ENCODE data around the gene DYNC2H1.
"Not testable (repeated sequence)": the region's sequence is repeated elsewhere in the genome, so short reads cannot be mapped to it uniquely, and the experiment has no call there.

The DYNC2H1 gene

DNA sequence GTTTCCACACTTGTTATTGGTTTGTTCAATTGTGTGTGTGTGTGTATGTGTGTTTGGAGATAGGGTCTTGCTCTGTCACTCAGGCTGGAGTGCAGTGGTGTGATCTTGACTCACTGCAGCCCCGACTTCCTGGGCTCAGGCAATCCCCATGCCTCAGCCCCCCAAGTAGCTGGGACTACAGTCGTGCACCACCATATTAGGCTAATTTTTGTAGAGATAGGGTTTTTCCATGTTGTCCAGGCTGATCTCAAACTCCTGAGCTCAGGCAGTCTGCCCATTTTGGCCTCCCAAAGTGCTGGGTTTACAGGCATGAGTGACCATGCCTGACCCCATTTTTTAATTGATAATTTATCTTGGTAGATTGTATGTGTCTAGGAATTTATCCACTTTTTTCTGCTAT lies 263.7 kb downstream of the DYNC2H1 start:
- FAIRE-seq = no peak

DNA sequence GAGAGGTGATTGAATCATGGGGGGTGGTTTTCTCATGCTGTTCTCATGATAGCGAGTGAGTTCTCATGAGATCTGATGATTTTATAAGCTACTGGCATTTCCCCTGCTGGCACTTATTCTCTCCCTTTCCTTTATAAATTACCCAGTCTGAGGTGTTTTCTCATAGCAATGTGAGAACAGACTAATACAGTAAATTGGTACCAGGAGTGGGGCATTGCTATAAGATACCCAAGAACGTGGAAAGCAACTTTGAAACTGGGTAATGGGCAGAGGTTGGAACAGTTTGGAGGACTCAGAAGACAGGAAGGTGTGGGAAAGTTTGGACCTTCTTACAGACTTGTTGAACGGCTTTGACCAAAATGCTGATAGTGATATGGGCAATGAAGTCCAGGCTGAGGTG lies 265.0 kb downstream of the DYNC2H1 start:
- FAIRE-seq = not testable (repeated sequence)

DNA sequence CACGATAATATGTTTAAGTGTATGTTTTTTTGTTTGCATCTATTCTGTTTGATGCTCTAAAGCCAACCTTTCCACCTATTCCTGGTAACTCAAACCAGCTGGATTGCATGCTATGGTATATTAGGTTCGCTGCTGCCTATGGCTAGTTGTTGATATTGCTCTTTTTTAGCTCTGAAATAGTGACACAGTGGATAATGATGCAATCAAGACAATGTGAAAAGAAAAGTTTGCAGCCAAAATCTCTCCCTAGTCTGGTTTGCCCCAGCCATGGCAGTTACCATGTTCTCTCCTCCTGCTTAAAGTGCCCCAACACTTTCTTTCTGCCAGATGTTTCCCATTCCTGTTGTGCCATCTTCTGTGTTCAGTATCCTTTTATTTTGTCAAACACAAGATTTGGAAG lies 269.7 kb downstream of the DYNC2H1 start:
- no peak for FAIRE-seq

GRCh38 chr11:103380031-103380430 lies 270.8 kb downstream of the DYNC2H1 start:
- FAIRE-seq = no peak

DNA sequence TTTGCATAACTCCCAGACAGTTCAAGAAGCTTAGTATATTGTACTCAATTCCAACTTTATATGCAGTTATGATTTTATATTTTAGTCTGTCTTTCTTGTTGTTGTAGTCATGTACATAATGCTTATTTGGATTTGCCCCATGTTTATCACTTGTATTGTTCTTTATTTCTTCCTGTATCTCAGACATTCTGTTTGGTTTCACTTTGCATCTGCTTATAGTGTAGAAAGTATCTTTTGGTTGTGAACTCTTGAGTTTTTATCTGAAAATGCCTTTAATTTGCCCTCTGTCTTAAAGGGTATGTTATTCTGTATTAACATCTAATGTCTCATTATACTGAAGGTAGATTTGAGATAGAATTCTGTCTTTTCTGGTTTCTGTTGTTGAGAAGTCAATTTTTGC lies 275.4 kb downstream of the DYNC2H1 start:
- no peak for FAIRE-seq

GRCh38 chr11:103395612-103396011 lies 286.4 kb downstream of the DYNC2H1 start:
- no peak for FAIRE-seq

DNA sequence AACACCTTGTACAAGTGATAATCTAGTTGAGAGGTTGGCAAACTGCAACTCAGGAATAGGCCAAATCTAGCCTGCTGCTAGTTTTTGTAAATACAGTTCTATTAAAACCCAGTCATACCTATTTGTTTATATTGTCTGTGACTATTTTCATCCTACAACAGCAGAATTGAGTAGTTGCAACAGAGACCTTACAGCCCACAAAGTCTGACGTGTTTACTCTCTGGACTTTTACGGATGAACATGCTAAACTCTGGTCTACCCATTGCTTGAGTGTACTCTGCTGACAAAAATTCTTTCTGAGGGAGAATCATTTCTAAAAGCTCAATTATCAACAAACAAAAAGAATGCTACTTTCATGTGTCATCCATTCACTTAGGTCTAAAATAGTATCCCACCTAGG lies 287.0 kb downstream of the DYNC2H1 start:
- FAIRE-seq = no peak

DNA sequence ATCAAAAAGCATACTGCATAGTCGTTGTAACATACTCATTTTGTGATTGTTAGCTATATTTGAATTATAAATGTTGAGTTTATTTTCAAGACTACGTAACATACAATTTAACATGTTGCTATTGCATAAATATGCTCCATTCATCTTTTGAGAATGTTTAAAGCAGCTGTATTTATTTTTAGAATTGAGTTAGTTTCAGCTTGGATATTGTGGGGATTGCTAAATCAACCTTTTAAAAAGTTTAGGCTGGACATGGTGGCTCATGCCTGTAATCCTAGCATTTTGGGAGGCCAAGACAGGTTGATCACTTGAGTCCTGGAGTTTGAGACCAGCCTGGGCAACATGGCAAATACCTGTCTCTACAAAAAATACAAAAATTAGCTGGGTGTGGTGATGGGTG lies 288.1 kb downstream of the DYNC2H1 start:
- no peak for FAIRE-seq

DNA sequence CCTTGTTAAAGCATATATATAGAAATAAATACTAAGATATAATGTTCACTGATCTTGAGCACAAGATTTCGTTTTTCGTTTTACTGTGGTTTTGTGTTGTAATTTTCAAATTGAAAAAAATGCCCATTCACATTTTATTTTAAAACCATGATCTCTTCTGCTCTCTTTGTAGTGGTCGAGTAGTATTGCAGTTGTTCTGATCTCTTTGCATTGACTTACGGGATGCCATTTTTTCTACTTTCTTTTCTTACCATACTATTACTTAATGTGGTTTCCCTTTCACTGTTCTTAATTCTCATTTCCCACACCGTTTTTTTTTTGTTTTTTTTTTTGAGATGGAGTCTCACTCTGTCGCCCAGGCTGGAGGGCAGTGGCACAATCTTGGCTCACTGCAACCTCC lies 289.6 kb downstream of the DYNC2H1 start:
- FAIRE-seq = no peak

DNA sequence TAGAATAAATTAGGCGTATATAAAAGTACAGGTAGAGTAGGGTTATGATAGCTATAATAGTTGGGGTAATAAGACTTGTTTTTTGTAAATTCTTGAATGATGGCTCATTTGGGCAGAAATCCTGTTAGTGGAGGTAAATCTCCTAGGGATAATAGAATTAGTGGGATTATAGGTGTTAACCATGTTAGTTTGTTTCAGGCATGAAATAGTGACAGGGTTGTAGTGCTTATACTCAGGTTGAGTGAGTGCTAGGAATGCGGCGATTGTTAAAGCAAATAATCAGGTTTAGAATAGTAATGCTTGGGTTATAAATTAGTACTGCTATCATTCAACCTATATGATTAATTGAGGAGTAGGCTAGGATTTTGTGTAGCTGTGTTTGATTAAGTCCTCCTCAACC lies 297.1 kb downstream of the DYNC2H1 start:
- FAIRE-seq = no peak

DNA sequence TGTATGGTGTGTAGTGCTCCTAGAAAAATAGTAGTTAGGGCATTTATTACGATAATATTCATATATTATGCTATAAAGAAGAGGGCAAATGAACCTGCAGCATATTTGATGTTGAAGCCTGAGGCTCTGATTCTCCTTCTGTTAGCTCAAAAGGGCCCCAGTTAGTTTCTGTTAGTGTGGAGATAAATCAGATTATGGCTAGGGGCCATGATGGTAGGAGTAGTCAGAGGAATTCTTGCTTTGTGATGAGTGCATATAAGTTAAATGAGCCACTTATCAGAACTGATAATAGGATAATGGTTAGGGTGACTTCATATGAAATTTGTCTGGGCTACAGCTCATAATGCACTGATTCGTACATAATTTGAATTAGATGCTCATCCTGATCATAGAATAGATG lies 298.4 kb downstream of the DYNC2H1 start:
- no peak for FAIRE-seq

DNA sequence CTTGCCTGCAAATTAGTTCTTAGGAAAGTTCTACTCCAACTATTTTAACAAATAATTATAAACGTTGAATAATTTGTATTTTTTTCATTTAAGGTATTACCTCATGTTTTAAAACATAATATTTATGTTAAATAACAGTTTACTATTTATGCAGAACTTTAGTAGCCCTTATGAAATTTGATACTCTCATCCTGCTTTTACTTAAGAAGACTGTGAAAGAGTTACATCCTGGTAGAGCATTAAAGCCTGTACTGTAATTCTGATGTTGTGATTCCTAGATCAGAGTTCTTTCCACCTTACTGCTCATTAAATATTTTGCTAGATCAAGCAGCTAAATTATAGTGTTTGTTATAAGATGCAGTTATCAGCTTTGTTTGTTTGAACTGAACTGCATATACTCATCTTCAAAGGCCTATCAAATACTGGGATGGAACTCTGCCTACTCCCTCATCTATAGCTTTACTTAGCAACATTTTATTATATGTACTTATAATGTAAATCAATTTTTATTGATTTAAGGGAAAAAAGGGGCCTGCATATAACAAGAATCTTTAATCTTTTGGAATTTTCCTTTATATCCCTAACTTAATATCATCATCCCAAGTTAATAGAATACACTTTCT lies 304.2 kb downstream of the DYNC2H1 start:
- FAIRE-seq = no peak

DNA sequence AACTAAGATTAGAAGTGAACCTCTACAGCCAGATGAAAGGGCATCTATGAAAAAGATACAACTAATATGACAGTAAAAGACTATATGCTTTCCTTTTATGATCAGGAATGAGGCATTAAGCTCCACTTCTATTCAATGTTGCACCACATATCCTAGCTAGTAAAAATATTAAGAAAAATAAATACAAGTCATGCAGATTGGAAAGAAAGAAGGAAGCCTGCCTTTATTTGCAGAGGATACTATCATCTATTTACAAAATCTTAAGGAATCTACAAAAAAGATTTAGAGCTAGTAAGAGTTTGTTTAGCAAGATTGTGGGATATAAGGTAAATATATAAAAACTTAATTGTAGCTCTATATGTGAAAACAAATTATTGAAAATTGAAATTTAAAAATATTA lies 308.8 kb downstream of the DYNC2H1 start:
- FAIRE-seq = no peak

- FAIRE-seq = no peak
Observed at GRCh38 chr11:103420593-103420992, 311.4 kb downstream of the DYNC2H1 start.

DNA sequence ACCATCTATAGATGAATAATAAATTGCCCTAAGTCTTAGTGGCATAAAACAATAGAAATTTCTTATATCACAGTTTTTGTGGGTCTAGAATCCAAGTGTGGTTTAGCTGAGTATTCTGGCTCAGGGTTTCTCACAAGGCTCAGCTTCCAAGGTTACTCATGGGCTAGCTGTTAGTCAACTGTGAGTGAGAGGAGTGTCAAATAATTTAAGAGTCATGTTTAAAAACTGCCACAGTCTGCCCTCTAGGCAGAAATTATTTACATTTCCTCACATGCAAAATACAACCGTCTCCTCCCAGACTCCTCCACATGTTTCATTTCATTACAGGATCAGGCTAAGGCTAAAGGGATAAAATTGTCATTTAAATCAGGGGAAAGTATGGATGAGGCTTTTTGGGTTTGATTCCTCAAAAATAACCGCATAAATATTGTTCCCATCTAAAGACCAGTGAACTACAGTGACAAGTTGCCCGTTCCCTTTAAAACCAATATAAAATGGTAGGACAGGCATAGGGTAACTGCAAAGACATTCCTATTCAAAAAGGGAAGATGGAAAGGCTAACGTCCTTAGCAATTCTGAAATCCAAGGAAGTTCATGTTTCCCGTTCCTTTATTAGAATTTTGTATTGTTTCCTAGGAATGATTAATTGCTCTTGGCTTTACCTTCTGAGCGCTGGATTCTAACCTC lies 324.3 kb downstream of the DYNC2H1 start:
- FAIRE-seq = no peak

DNA sequence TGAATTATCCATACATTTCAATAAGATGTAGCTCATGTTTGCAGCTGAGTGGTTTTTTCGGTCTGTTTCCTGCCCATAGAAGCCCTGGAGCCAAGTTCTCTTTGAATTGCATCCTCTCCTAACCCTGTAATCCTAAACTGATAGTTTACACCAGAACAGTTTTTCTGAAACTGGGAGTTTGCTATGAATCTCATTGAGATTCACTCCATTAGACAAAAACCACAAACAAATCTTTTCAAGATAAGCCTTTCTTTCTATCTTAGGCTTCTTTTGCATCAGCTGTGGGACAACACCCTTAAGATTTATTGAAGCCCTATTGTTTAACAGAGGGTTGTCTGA lies 324.8 kb downstream of the DYNC2H1 start:
- FAIRE-seq = no peak

- FAIRE-seq = no peak
Observed at GRCh38 chr11:103436131-103436770, 327.0 kb downstream of the DYNC2H1 start.

GRCh38 chr11:103441021-103441420 lies 331.8 kb downstream of the DYNC2H1 start:
- no peak for FAIRE-seq

DNA sequence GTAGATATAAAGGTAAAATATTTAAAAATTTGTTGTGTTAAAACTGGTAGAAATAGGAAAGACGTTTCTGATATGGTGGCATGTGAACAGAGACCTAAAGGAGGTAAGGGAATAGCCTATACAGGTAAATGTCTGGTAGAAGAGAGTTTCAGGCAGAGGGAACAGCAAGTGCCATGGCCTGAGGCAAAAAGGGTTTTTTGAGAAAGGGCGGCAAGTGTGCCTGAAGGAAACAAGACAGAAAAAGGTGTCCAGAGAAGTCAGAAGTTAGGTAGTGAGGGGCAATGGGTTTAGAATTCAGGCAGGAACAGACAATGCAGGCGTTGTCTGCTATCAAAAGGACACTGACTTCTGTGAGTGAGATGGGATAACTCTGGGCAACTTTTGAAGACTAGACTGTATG lies 339.7 kb downstream of the DYNC2H1 start:
- no peak for FAIRE-seq

DNA sequence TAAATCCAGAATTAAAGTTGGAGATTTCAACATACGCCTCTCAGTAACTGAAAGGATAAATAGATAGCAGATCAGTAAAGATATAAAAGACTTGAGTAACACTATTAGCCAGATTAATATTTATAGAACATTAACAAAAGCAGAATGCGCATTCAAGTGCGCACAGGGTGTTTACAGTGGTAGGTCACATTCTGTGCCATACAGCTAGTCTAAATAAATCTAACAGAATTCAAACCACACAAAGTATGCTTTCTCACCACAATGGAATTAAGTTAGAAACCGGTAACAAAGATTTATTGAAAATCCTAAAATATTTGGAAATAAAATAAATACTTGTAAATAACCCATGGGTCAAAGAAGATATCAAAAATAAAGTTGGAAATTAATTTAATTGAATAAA lies 341.0 kb downstream of the DYNC2H1 start:
- FAIRE-seq = peak; percentile 78

DNA sequence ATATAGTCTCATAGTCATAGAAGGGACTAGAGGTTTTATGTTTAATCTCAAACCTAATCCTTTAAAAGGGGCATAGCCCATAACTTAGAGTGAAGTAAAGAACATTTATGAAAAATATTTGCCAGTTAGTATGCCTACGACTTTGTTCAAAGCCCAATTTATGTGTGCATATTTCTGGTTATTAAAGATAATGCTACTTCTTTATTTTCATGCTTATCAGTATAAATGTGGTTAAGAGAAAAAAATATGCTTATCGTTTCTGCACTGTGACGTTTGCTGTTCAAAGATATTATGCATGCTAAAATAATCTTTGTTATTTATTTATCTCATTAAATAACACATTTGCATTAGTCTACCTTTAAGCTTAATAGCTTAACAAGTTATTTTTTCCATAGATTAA lies 343.9 kb downstream of the DYNC2H1 start:
- peak; percentile 25 for FAIRE-seq

DNA sequence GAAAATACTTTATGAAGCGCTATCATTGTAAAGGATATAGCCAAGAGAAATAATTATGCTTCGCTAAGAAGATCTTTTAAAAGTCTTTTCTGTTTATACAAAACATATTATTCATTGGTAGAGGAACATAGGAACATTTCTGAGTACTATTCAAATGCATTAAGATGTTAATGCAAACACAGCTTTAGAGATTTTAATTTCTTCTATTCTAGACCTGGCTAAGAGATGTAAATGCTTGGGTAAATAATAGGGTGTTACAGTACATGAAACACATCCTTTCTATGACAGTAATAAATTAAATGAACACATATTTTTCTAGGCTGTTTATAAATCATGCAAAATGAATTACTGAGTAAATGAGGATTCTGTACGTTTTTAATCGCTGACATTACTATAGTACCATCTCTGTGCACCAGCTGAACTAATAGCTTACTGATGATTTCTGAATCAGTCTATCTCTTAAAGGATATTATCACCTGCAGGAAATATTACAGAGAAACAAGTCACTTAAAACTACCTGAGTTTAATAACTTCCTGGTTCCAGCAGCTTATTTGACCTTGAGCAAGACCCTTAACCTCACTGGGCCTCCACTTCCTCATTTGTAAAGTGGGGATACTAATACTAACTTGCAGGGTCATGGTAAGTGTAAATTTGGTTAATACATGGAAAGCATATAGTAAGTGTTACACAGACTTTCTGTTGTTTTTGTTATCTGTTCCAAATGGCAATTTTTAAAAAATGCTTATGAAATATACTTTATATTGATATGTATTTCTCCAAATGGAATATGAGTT lies 344.9 kb downstream of the DYNC2H1 start:
- FAIRE-seq = no peak

DNA sequence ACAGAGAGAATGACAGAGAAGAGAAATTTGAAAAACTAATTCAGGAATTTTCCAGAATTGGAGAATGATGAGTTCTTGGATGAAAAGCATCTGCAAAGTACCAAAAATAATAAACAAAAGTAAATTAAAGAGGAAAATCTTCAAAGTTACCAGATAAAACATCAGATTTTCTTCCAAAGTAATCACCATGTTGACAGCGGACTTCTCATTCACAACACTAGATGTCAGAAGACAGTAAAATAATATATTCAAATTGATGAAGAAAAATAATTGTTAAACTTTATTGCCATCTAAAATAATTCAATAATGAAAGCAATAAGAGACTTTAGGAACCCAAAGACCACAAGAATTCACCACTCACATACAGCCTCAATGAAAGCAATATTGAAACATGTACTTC lies 355.2 kb downstream of the DYNC2H1 start:
- FAIRE-seq = no peak
